GM23338 (cell line): ENCODE data around the gene BTNL8. TPM values are rescaled to one million over a fixed set of nuclear protein-coding genes. Genes with fewer than 3 reads are reported as not detected.

ENCODE experiments used
- ATAC-seq: fragments of 200-7000 bp; cut with Tn5 transposase; 3 replicates; pipeline ENCODE4 v1.9.1; 2020
- DNase-seq: peaks from one replicate; pipeline ENCODE4 v3.0.0-alpha.2; 2015; ENCODE audit warnings: low spot score
- H2AFZ ChIP-seq: fragments of 200-600 bp; sonication (generic); 2 replicates; pipeline ENCODE4 v1.8.0; 2016; ENCODE audit warnings: antibody characterized with exemption, mild to moderate bottlenecking, moderate library complexity
- H3F3A ChIP-seq: fragments of 200-600 bp; sonication (generic); replicated peaks from 2 replicates; pipeline ENCODE4 v1.8.0; 2017; ENCODE audit warnings: antibody characterized with exemption, mixed run types, low read depth
- H3K27ac ChIP-seq: fragments of 200-600 bp; sonication (generic); 2 replicates; pipeline ENCODE4 v1.6.1; 2016; ENCODE audit warnings: low read depth
- H3K27me3 ChIP-seq: fragments of 200-600 bp; sonication (generic); 2 replicates; pipeline ENCODE4 v1.8.0; 2016; ENCODE audit warnings: mild to moderate bottlenecking, mixed run types, moderate library complexity; ENCODE audit not compliant: insufficient read depth
- H3K36me3 ChIP-seq: fragments of 200-600 bp; sonication (generic); 2 replicates; pipeline ENCODE4 v1.8.0; 2016; ENCODE audit warnings: mild to moderate bottlenecking; ENCODE audit not compliant: insufficient read depth
- H3K4me1 ChIP-seq: fragments of 200-600 bp; sonication (generic); 2 replicates; pipeline ENCODE4 v1.8.0; 2016; ENCODE audit warnings: mild to moderate bottlenecking, moderate library complexity; ENCODE audit not compliant: insufficient read depth
- H3K4me2 ChIP-seq: fragments of 200-600 bp; sonication (generic); 2 replicates; pipeline ENCODE4 v1.7.1; 2017; ENCODE audit warnings: mixed run types
- H3K4me3 ChIP-seq: fragments of 200-600 bp; sonication (generic); 2 replicates; pipeline ENCODE4 v1.6.1; 2016; ENCODE audit warnings: mixed run types
- H3K79me2 ChIP-seq: fragments of 200-600 bp; sonication (generic); replicated peaks from 2 replicates; pipeline ENCODE4 v1.8.0; 2017; ENCODE audit warnings: mild to moderate bottlenecking; ENCODE audit not compliant: insufficient read depth
- H3K9me2 ChIP-seq: fragments of 200-600 bp; sonication (generic); 2 replicates; pipeline ENCODE4 v1.8.0; 2017; ENCODE audit not compliant: insufficient read depth
- H4K20me1 ChIP-seq: fragments of 200-600 bp; sonication (generic); replicated peaks from 2 replicates; pipeline ENCODE4 v1.8.0; 2017; ENCODE audit warnings: mild to moderate bottlenecking; ENCODE audit not compliant: insufficient read depth
- H3K27ac Mint-ChIP-seq: 2 replicates; pipeline ENCODE4 v1.8.0; 2020; ENCODE audit warnings: inconsistent platforms, mild to moderate bottlenecking, moderate library complexity, mixed read lengths
- H3K27me3 Mint-ChIP-seq: 3 replicates; pipeline ENCODE4 v1.8.0; 2022; ENCODE audit warnings: low read depth, mild to moderate bottlenecking, moderate library complexity, mixed read lengths, inconsistent platforms; ENCODE audit not compliant: insufficient read depth, poor library complexity
- H3K36me3 Mint-ChIP-seq: 3 replicates; pipeline ENCODE4 v1.8.0; 2021; ENCODE audit warnings: low read depth, mild to moderate bottlenecking, inconsistent platforms, moderate library complexity, mixed read lengths
- H3K4me1 Mint-ChIP-seq: 3 replicates; pipeline ENCODE4 v1.8.0; 2020; ENCODE audit warnings: mild to moderate bottlenecking, inconsistent platforms, mixed read lengths
- H3K4me3 Mint-ChIP-seq: 3 replicates; pipeline ENCODE4 v1.8.0; 2021; ENCODE audit warnings: moderate library complexity, mild to moderate bottlenecking, inconsistent platforms, mixed read lengths
- H3K9me3 Mint-ChIP-seq: 3 replicates; pipeline ENCODE4 v1.8.0; 2020; ENCODE audit warnings: moderate library complexity, mild to moderate bottlenecking, inconsistent platforms, mixed read lengths
- CREB1 ChIP-seq: fragments of 250-450 bp; sonication (Bioruptor Pico); IDR thresholded peaks from 2 replicates; pipeline ENCODE4 v1.5.0; 2020; ENCODE audit warnings: low read depth, mild to moderate bottlenecking, moderate library complexity
- EZH2 ChIP-seq: fragments of 200-600 bp; sonication (generic); IDR thresholded peaks from one replicate; pipeline ENCODE4 v1.8.0; 2017; ENCODE audit warnings: antibody characterized with exemption, mild to moderate bottlenecking, low read depth; ENCODE audit not compliant: unreplicated experiment
- EZH2phosphoT487 ChIP-seq: fragments of 200-600 bp; sonication (generic); IDR thresholded peaks from one replicate; pipeline ENCODE4 v1.8.1; 2018; ENCODE audit warnings: antibody characterized with exemption; ENCODE audit not compliant: unreplicated experiment
- JUNB ChIP-seq: IDR thresholded peaks from one replicate; pipeline ENCODE4 v1.6.1; 2016; ENCODE audit warnings: antibody characterized with exemption; ENCODE audit not compliant: unreplicated experiment
- NANOG ChIP-seq: IDR thresholded peaks from 2 replicates; pipeline ENCODE4 v1.6.1; 2016; ENCODE audit warnings: antibody characterized with exemption, borderline replicate concordance
- POLR2AphosphoS5 ChIP-seq: IDR thresholded peaks from 2 replicates; pipeline ENCODE4 v1.6.1; 2016; ENCODE audit warnings: antibody characterized with exemption, low read depth
- ZNF114 ChIP-seq: fragments of 250-450 bp; sonication (Bioruptor Pico); IDR thresholded peaks from 2 replicates; pipeline ENCODE4 v1.5.0; 2020; ENCODE audit warnings: mild to moderate bottlenecking, moderate library complexity
- ZNF331 ChIP-seq: fragments of 250-450 bp; sonication (Bioruptor Pico); IDR thresholded peaks from 2 replicates; pipeline ENCODE4 v1.5.0; 2020; ENCODE audit warnings: low read depth, mild to moderate bottlenecking, moderate library complexity
- polyA plus RNA-seq: library from polyadenylated mRNA; unstranded; fragments of >200 nt; fragmentation: Nextera tagmentation; extraction: Ambion mirVana; gene quantifications from 2 replicates; pipeline ENCODE4 v1.2.1, GENCODE V29; 2016
- total RNA-seq: library from RNA; depleted of rRNA; stranded (reverse); fragments of >200 nt; shearing (Covaris generic); gene quantifications from 2 replicates; pipeline ENCODE4 v1.2.3, GENCODE V29; 2014
- TF ChIP-seq, protein P1 (sequence below), 2 experiments: fragments of 200-600 bp in 1 of 2; sonication (generic) in 1 of 2; conservative IDR thresholded peaks; 2 replicates each; pipeline versions ENCODE4 v1.5.1 to v1.6.1; 2016 to 2017; ENCODE audit warnings: antibody characterized with exemption in 2 of 2, low read depth in 2 of 2, mild to moderate bottlenecking in 2 of 2, moderate library complexity in 1 of 2
- TF ChIP-seq, protein P2 (sequence below): IDR thresholded peaks from one replicate; pipeline ENCODE4 v1.6.1; 2018; ENCODE audit warnings: antibody characterized with exemption; ENCODE audit not compliant: unreplicated experiment
- TF ChIP-seq, protein P3 (sequence below): IDR thresholded peaks from 2 replicates; pipeline ENCODE4 v1.6.1; 2016; ENCODE audit warnings: antibody characterized with exemption

Gene BTNL8
- total and polyA plus RNA-seq, 2 experiments from 2014 or later: 0.23 TPM; not detected in 1

DNA sequence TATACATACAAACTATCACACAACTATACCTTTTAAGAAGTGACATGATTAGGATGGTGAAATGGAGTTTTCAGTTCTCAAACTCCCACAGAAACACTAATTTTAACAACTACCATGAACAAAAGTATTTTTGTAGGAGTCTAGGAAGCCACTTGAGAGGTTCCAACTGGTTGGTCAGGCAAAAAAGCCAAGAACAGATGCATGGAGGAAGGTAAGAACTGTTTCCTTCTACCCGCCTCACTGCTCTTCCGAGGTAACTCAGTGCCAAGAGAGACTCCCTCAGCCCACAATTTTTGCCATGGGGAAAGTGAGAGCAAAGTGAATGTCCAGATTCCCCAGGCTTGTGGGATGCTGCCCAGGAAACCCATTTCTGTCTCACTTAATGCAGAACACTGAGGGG, 15.7 kb downstream of the BTNL8 start (continued):
- TF ChIP-seq ZNF331 (CRISPR knock-in tag) (no peak), NANOG (no peak), POLR2AphosphoS5 (no peak), CREB1 (CRISPR knock-in tag) (no peak), JUNB (no peak), EZH2phosphoT487 (no peak)
- TF ChIP-seq, protein P1, sequence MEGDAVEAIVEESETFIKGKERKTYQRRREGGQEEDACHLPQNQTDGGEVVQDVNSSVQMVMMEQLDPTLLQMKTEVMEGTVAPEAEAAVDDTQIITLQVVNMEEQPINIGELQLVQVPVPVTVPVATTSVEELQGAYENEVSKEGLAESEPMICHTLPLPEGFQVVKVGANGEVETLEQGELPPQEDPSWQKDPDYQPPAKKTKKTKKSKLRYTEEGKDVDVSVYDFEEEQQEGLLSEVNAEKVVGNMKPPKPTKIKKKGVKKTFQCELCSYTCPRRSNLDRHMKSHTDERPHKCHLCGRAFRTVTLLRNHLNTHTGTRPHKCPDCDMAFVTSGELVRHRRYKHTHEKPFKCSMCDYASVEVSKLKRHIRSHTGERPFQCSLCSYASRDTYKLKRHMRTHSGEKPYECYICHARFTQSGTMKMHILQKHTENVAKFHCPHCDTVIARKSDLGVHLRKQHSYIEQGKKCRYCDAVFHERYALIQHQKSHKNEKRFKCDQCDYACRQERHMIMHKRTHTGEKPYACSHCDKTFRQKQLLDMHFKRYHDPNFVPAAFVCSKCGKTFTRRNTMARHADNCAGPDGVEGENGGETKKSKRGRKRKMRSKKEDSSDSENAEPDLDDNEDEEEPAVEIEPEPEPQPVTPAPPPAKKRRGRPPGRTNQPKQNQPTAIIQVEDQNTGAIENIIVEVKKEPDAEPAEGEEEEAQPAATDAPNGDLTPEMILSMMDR (conservative IDR thresholded peaks at IDR 0.05; ENCODE audit: low read depth in 2 of 2): no peak
- TF ChIP-seq, protein P2, sequence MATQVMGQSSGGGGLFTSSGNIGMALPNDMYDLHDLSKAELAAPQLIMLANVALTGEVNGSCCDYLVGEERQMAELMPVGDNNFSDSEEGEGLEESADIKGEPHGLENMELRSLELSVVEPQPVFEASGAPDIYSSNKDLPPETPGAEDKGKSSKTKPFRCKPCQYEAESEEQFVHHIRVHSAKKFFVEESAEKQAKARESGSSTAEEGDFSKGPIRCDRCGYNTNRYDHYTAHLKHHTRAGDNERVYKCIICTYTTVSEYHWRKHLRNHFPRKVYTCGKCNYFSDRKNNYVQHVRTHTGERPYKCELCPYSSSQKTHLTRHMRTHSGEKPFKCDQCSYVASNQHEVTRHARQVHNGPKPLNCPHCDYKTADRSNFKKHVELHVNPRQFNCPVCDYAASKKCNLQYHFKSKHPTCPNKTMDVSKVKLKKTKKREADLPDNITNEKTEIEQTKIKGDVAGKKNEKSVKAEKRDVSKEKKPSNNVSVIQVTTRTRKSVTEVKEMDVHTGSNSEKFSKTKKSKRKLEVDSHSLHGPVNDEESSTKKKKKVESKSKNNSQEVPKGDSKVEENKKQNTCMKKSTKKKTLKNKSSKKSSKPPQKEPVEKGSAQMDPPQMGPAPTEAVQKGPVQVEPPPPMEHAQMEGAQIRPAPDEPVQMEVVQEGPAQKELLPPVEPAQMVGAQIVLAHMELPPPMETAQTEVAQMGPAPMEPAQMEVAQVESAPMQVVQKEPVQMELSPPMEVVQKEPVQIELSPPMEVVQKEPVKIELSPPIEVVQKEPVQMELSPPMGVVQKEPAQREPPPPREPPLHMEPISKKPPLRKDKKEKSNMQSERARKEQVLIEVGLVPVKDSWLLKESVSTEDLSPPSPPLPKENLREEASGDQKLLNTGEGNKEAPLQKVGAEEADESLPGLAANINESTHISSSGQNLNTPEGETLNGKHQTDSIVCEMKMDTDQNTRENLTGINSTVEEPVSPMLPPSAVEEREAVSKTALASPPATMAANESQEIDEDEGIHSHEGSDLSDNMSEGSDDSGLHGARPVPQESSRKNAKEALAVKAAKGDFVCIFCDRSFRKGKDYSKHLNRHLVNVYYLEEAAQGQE: no peak

DNA sequence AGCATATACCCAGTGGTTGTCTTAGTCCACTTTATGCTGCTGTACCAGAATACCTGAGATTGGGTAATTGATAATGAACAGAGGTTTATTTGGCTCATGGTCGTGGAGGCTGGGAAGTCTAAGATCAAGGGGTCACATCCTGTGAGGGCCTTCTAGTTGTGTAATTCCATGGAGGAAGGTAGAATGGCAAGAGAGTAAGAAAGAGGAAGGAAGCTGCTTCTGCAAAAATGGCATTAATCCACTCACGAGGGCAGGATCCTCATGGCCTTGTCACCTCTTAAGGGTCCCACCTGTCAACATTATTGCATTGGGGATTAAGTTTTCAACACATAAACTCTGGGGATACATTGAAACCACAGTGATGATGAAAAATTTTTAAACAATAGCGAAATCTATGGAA, 17.0 kb downstream of the BTNL8 start:
- H4K20me1 ChIP-seq: no peaks in the 10 kb centered on the region
- no peaks in the 10 kb centered on the region for H3K79me2 ChIP-seq
- no peak overlapping the region for H3K27ac ChIP-seq
- peaks cover 4% of the 10 kb centered on the region for H3K27me3 Mint-ChIP-seq
- no peak overlapping the region for H2AFZ ChIP-seq
- peaks cover 19% of the 10 kb centered on the region for H3K9me2 ChIP-seq
- no peaks in the 10 kb centered on the region for H3K4me1 ChIP-seq
- H3K4me2 ChIP-seq: no peak overlapping the region
- no peaks in the 10 kb centered on the region for H3K9me3 Mint-ChIP-seq
- no peaks in the 10 kb centered on the region for H3F3A ChIP-seq
- H3K4me1 Mint-ChIP-seq: peaks cover 12% of the 10 kb centered on the region
- ATAC-seq (no peak), DNase-seq (no peak)
- H3K4me3 ChIP-seq: no peak overlapping the region
- H3K27me3 ChIP-seq: no peaks in the 10 kb centered on the region
- no peak overlapping the region for H3K27ac Mint-ChIP-seq
- H3K4me3 Mint-ChIP-seq: no peak overlapping the region
- no peaks in the 10 kb centered on the region for H3K36me3 ChIP-seq
- H3K36me3 Mint-ChIP-seq: no peaks in the 10 kb centered on the region
- TF ChIP-seq, protein P3, sequence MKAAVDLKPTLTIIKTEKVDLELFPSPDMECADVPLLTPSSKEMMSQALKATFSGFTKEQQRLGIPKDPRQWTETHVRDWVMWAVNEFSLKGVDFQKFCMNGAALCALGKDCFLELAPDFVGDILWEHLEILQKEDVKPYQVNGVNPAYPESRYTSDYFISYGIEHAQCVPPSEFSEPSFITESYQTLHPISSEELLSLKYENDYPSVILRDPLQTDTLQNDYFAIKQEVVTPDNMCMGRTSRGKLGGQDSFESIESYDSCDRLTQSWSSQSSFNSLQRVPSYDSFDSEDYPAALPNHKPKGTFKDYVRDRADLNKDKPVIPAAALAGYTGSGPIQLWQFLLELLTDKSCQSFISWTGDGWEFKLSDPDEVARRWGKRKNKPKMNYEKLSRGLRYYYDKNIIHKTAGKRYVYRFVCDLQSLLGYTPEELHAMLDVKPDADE: no peak
- TF ChIP-seq CREB1 (CRISPR knock-in tag): no peak
- TF ChIP-seq POLR2AphosphoS5: no peak
- TF ChIP-seq, protein P1 (conservative IDR thresholded peaks at IDR 0.05; ENCODE audit: low read depth in 2 of 2): no peak
- TF ChIP-seq JUNB: no peak
- TF ChIP-seq NANOG: no peak
- TF ChIP-seq EZH2: no peak
- TF ChIP-seq, protein P2: no peak
- no peak for TF ChIP-seq ZNF114 (CRISPR knock-in tag)
- no peak for TF ChIP-seq ZNF331 (CRISPR knock-in tag)
